ENCODE data around the gene MIB1.

GRCh38 chr18:21739604-21740537 is 721 bp upstream of the MIB1 start:
- TF ChIP-seq TCF7L2 (IDR thresholded peaks at IDR 0.05; ENCODE audit: low read depth, low read length) (no peak), CTCF (IDR thresholded peaks at IDR 0.05) (no peak)
